HG03039 (cell line): ENCODE data around the gene ANAPC2.

Experiments used
- ATAC-seq: cut with Tn5 transposase; IDR thresholded peaks from one replicate; pipeline ENCODE4 v1.9.1; 2021; ENCODE audit warnings: mild to moderate bottlenecking, moderate library complexity; ENCODE audit not compliant: unreplicated experiment

ANAPC2 gene

DNA sequence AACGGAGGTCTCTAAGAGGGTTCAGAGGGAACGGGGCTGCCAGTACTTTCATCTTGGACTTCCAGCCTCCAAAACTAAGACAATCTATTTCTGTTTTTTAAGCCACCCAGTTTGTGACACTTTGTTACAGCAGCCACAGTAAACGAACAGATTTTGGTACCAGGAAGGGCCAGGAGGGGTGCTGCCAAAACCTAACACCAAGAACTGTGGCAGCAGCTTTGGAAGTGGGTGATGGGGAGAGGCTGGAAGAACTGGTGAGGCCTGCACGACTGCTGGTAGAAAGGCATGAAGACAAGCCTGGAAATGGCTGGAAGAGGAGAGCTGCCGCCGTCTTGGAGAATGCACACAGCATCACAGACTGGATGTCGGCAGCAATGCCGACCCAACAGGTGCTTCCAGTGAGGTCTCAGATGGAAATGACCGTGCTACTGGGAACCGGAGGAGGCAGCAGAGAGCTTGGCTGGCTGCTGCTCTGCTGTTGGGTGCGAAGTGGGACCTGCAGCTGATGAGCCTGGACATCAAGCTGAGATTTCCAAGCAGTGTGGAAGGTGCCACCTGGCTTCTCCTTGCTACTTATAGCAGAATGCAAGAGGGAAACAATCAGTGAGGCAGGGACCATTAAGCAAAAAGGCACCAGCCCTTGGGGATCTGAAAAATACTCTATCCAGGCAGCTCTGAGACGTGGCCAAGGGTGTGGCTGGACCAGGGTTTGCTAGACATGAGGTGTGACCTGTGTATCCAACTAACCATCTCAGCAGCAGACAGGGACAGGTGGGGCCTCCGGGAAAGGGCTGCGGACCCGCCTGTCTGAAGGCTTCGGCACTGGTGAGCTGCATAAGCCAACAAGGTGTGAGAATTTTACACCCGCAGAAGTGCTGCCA is 11.8 kb downstream of the ANAPC2 start:
- ATAC-seq = no peak

DNA sequence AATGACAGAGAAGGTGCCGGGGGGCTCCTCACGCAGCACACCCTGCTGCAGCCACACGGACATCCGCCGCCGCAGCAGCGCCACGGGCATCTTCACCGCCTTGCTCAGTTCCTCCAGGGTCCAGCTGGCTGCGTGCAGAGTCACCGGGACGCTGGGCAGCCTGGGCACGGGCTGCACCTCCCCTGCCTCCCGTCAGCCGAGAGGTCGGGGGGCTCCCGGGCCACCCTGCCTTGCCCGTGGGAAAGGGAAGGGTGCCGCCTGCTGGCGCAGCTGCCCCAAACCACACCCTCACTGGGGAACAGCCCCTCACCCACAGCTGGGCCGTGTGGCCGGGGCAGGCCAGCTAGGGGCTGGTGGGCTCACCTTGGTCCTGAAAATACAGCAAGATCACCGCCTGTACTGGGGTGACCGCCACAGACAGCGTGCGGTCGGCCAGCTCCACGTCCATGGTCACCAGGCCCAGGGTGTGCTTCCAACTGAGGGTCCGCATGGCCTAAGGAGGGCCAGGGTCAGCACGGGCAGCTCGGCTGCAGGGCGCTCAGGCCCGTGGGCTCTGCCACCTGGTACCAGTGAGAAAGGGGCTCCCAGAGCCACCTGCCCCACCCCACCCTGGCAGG is 12.9 kb downstream of the ANAPC2 start:
- no peak for ATAC-seq

DNA sequence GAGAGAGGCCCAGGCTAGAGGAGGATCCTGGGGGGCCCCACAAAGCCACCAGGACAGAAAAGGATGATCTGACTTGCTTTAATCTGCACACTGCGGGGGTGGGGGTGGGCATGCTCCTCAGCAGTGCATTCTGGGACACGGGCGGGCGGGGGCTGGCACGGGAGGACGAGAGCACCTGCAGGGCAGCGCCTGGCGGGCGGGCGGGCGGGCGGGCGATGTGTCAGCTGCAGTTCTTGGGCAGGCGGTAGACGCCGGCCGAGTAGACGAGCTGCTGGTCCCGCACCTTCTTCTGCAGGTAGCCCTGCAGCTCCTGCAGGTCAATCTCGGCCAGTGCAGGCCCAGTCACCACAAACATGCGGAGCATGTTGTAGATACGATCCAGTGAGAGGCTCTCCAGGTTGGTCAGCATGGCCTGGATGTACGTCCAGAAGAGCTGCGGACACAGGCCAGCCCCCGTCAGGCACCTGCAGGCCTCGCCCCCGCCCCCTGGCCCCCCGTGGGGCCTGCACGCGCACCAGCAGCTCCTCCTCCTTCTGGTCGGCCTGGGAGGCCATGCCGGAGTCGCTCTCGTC is 13.6 kb downstream of the ANAPC2 start:
- ATAC-seq = no peak

DNA sequence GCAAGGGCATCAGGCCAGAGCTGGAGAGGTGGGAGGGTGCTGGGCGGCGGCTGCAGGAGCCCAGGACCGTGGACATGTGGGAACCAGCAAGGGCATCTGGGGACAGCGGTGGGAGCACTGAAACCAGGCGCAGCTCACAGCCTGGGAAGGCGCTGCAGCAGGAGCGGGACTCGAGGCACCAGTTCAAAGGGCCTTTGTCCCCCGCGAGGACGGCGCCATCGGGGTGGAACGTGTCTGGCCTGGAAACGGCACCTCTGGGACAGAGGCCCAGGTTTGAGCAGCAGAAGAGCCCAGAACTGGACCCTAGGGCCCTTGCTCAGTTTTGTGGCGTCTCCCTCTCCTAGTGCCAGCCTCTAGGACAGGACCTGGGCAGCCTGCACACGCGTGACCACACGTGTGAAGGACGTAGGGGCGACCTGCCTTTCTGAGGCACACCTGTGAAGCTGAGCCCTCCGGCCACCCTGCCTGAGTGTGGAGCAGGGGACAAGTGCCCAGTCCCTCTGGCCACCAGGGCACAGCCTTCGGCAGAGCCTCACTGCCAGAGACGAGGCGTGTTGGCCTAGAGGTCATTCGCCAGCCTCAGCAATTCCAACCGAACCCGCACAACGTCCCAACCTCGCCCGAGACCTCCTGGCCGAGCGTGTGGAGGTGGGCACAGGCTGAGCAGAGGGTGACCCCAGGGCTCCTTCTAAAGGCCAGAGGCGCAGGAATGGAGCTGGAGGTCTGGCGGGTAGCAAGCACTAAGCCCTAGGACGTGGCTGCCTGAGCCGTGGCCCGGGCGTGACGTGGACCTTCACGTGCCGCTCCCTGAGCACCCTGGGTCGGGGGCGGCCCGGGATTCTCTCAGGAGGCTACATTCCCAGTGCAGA is 14.3 kb downstream of the ANAPC2 start:
- ATAC-seq = no peak

DNA sequence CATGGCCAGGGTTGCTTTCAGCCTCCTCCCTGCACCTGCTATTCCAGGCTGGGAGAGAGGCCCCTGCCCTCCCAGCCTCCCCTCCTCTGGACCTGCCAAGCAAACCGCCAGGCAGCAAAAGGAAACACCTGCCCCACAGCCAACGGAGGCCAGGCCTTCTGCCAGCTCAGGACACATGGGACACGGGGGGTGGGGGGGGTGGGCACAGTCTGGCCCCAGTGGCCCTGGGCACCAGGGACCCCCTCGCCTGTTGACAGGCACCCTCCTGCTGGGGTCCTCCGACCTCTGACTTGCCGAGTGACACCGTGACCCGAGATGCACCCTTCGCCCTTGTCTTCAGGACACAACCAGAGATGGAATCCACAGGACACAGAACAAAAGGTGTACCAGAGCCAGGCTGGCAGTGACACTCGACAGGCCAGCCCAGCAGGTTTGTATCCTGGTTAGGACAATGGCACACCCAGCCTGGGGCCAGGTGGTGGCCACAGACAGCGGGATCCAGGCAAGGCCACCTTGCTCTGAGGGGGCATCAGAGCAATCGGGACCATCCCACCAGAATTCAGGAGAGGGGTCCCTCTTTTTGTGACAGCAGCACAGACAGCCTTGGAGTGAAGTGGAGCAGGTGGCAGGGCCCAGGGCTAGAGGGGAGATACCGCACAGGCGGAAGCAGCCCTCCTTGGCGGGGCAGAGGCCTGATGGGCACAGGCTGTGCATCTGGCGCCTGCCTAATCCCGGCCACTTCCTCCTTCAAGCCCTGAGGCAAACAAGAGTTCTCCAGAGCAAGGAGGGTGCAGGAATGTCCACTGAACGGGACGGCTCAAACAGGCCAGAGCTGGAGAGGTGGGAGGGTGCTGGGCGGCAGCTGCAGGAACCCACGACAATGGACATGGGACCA is 15.2 kb downstream of the ANAPC2 start:
- ATAC-seq = no peak

DNA sequence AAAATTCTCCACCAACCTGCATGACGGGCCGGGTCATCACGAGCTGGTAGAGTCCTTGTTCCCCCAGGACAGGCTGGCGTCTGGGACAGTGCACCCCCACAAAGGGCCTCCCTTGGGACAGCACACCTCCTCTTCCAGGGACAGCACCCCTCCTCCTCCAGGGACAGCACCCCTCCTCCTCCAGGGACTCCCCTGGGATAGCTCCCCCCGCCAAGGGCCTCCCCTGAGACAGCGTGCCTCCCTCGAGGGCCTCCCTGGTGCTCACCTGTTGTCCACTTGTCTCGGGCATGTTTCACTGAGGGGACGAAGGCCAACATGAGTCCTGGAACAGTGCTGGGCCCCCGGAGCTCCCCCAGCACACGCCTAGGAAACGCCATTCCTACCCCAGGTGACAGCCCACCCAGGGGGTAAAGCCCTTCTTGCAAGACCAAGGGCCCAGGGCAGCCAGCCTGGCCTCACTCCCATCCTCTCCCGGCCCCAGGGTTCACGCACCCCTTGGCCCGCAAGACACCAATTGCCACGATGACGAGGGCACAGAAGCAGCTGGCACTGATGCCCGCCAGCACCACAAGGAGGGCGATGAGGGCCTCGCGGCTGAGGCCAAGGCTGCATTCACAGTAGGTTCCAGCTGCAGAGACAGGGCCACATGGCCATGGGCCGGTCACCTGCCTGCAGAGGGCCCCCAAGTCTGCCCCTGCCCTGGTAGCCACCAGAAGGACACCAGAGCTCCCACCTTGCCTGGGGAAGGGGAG is 17.0 kb downstream of the ANAPC2 start:
- no peak for ATAC-seq

DNA sequence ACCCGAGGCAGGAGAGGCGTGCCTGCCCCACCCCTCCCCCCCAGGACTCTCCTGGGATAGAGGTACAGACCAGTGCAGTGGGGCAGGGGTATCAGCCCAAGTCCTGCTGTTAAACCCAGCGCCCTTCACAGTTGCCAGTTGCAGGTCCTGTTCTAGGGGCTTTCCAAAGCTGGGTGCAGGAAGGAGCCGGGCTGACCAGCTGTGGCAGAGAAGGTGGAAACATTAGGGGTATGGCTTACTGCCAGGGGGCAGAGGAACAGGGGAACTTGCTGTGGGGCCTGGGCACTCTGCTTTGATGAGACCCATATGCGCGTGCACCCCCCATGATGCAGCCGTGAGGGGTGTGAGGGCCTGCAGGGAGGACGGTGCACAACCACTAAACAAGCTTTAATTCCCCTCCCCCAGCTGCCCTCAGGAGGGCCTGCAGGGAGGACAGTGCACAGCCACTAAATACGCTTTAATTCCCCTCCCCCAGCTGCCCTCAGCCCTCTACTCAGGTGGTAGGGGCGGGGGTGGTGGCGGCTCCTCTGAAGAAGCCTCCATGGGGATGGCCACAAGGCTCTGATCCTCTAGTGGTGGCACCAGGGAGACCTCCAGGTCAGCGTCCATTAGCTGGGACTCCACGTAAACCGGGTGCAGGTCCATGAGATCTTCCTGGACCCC is 17.7 kb downstream of the ANAPC2 start:
- no peak for ATAC-seq

DNA sequence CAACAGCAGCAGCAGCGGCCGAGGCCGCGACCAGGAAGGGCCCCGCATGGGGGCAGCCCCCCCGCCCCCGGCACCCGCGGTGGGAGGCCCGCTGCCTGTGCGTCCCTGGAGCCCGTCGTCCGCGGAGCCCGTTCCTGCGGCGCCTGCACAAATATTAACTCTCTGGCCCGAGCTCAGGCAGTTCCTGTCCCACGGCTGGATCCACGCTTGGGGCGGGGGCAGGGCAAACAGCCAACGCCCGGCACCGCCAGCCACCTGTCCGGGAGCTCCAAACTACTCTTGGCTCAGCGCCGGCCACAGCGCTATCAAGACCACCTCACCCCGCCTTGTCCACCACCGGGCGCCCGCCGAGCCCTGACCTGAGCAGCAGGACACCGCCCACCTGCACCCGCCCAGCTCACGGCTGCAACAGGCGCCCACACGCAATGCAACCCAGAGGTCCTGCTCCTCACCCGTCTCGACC is 18.4 kb downstream of the ANAPC2 start, which contains the start of gene LRRC26:
Gene LRRC26, minus strand, starts transcription at position 156 of the 463 bp plus-strand sequence. Its CDS starts 108 bp downstream, at position 48.
- no peak for ATAC-seq

DNA sequence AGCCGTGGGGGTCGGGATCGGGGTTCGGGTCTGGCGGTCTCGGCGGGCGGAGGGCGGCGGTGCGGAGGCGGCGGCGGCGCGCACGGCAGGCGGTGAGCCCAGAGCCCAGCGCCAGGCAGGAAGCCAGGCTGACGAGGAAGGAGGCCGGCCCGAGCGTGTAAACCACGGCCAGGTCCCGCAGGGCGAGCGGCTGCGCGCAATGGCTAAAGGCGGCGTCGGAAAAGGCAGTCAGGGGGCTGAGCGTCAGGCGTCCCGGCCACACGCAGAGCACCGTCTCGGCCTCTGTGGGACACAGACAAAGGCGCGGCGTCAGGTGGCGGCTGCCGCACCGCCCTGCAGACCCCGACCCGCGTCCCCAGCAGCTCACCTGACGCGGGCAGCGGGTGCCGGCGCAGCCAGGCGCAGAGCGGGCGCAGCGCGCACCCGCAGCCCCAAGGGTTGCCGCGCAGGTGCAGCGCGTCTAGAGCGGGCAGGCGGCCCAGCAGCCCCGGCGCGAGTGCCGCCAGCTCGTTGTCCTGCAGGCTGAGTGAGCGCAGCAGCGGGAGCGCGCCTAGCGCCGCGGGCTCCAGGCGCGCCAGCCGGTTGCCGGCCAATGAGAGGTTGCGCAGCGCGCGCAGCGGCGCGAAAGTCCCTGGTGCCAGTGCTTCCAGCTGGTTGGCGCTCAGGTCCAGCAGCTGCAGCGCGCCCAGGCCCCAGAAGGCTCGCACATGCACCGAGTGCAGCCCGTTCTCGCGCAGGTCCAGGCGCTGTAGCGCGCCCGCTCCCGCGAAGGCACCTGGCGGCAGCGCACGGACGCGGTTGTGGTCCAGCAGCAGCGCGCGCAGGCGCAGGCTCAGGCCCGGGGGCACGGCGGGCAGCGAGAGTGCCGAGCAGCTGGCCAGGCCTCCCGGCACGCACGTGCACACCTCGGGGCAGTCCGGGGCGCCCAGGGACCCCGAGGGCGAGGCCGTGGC is 19.2 kb downstream of the ANAPC2 start:
- ATAC-seq = no peak

DNA sequence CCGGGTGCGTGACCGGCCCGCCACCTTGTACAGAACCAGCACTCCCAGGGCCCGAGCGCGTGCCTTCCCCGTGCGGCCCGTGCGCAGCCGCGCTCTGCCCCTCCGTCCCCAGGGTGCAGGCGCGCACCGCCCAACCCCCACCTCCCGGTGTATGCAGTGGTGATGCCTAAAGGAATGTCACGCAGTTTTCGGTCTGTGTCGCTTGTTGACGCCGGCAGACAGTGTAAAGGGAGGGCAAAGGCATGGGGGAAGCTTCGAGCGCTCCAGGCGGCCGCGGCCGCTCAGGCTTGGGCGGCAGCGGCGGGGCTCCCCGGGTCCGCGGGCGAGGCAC is 19.8 kb downstream of the ANAPC2 start:
- ATAC-seq = no peak

DNA sequence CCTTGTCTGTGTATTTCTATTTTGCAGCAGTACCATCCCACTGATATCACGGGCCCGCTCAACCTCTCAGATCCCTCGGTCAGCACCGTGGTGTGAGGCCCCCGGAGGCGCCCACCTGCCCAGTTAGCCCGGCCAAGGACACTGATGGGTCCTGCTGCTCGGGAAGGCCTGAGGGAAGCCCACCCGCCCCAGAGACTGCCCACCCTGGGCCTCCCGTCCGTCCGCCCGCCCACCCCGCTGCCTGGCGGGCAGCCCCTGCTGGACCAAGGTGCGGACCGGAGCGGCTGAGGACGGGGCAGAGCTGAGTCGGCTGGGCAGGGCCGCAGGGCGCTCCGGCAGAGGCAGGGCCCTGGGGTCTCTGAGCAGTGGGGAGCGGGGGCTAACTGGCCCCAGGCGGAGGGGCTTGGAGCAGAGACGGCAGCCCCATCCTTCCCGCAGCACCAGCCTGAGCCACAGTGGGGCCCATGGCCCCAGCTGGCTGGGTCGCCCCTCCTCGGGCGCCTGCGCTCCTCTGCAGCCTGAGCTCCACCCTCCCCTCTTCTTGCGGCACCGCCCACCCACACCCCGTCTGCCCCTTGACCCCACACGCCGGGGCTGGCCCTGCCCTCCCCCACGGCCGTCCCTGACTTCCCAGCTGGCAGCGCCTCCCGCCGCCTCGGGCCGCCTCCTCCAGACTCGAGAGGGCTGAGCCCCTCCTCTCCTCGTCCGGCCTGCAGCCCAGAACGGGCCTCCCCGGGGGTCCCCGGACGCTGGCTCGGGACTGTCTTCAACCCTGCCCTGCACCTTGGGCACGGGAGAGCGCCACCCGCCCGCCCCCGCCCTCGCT is 20.4 kb downstream of the ANAPC2 start:
- ATAC-seq = no peak

DNA sequence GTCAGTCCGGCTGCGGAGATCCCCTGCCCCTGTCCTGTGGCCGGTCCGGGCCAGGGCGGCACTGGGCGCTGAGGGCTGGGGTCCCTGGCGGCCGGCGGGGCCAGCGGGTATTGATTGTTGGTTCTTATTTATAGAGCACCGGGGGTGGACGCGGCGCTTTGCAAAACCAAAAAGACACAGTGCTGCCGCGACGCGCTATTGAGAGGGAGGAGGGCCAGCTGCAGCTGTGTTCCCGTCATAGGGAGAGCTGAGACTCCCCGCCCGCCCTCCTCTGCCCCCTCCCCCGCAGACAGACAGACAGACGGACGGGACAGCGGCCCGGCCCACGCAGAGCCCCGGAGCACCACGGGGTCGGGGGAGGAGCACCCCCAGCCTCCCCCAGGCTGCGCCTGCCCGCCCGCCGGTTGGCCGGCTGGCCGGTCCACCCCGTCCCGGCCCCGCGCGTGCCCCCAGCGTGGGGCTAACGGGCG is 21.0 kb downstream of the ANAPC2 start:
- ATAC-seq = no peak

DNA sequence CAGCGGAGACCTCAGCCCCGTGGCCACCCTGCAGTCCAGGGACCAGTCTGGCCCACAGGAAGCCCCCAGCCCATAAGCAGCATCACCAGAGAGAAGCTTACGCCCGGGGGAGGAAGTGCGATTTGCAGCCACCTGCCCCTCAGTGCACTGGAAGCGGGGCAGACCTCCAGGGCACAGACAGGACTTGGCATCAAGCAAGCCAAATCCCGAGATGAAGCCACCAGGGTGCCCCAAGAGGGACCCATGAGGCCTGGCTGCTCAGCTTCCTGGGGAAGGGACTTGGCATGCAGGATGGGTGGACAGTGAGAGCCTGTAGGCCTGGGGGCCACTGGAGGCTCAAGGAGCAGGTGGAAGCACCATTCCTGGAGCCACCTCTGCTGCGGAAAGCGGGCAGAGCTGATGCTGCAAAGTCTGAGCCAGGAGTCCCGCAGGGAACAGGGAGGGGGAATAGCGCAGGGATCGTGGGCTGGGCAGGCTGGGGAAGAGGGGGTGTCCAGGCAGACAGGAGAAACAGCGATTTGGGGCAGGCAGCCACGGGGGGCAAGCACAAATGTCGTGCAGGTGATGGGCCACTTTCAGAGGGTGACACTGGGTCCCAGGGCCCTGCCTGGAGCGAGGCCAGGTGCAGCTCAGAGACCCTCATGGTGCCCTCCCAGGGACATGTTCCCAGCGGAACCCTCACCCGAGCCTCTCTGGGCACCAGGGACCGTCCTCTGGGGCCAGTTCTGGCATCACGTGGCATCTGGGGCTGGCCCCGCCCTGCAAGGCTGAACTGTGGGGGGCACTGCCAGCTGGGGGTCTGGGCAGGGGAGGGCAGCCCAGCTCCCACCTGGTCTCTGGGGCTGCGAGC is 21.8 kb downstream of the ANAPC2 start:
- no peak for ATAC-seq

DNA sequence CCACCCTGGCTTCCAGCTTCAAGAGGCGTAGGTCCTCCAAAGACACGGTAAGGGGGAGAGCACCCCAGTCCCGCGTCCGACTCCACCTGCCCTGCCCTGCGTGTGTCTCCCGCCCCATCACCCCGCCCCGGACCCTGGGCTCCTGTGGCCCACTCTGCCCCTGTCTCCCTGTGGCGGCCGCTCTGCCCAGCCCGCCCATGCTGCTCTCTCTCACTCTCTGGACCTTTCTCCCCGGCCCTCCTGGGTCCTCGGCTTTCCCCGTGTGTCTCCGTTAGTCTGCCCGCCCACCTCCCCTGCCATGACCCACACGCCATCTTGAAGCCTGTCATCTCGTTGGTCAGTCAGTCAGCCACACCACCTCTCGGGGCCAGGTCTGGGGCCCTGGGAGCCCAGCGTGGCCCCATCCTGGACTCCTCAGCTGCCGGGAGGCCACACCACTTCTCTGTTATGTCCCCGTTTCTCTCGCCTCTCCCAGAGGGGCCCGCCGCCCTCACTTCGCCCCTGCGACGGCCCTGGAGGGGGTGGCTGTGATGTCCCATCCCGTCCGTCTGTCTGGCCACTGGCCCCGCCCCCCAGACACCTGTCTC is 23.0 kb downstream of the ANAPC2 start:
- no peak for ATAC-seq
